LNCaP clone FGC (cell line): ENCODE measurements around the gene IARS1.

Experiments
- DNase-seq: peaks from one replicate; pipeline ENCODE4 v3.0.0-alpha.2; 2011; ENCODE audit warnings: low read depth
- H3K4me3 ChIP-seq: 2 replicates; pipeline ENCODE4 v1.5.1; 2011; ENCODE audit warnings: mild to moderate bottlenecking, low read depth, low read length, control low read depth
- TF ChIP-seq, protein P1 (sequence below): IDR thresholded peaks from 2 replicates; pipeline ENCODE4 v1.5.1; 2012; ENCODE audit warnings: mild to moderate bottlenecking; ENCODE audit not compliant: control insufficient read depth, insufficient read depth; ENCODE audit errors: extremely low read depth

IARS1 gene

DNA sequence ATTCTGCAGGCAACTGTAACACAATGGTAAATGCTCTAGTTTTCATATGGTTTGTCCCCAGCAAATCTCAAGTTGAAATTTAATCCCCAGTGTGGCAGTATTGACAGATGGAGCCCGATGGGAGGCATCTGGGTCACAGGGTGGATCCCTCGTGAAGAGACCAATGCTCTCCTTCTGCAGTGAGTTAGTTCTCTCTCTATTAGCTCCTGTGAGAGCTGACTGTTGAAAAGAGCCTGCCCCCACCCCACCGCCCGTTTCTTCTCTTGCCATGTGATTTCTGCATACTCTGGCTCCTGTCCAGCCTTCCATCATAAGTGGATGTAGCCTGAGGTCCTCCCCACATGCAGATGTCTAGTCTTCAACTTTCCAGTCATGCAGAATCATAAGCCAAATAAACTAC, 27.0 kb downstream of the IARS1 start:
- no peak overlapping the region for H3K4me3 ChIP-seq
- DNase-seq: no peak
- TF ChIP-seq, protein P1, sequence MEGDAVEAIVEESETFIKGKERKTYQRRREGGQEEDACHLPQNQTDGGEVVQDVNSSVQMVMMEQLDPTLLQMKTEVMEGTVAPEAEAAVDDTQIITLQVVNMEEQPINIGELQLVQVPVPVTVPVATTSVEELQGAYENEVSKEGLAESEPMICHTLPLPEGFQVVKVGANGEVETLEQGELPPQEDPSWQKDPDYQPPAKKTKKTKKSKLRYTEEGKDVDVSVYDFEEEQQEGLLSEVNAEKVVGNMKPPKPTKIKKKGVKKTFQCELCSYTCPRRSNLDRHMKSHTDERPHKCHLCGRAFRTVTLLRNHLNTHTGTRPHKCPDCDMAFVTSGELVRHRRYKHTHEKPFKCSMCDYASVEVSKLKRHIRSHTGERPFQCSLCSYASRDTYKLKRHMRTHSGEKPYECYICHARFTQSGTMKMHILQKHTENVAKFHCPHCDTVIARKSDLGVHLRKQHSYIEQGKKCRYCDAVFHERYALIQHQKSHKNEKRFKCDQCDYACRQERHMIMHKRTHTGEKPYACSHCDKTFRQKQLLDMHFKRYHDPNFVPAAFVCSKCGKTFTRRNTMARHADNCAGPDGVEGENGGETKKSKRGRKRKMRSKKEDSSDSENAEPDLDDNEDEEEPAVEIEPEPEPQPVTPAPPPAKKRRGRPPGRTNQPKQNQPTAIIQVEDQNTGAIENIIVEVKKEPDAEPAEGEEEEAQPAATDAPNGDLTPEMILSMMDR: no peak

DNA sequence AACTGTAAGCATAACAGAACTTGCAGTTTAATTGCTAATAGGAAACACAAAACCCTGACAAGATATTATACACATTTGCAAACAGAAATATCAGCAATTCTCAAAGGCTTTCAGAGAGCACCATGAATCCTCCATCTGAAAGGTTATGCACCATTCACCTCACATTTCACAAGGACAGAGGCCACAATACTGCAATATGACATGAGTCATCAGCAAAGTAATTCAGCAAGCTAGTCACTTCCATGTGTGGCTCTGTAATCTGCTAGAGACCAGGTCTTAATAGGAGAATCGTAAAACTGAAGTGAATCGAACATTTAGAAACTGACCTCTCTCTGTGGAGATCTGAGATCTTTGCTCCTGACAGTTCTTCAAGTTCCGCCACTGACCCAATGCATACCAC, 28.3 kb downstream of the IARS1 start:
- H3K4me3 ChIP-seq: no peak overlapping the region
- DNase-seq: no peak
- TF ChIP-seq, protein P1: no peak

DNA sequence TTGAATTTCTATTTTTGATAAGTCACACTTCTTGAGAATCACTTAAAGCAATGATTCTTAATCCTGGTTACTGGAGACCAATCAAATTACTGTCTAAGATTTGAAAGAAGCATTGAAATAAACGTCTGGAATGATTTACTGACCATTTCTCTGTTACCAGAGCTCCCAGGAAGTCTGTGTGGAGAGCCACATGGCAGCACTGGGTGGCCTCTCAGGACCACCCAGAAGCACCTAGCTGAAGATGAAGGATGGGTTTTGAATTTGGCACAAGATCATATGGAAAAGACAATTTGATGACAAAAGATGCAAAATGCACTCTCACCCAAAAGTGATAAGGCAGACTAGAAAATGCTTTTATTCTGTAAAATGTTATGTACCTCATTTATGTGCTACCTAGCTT, 30.4 kb downstream of the IARS1 start:
- H3K4me3 ChIP-seq: no peak overlapping the region
- TF ChIP-seq, protein P1: no peak
- DNase-seq: no peak

DNA sequence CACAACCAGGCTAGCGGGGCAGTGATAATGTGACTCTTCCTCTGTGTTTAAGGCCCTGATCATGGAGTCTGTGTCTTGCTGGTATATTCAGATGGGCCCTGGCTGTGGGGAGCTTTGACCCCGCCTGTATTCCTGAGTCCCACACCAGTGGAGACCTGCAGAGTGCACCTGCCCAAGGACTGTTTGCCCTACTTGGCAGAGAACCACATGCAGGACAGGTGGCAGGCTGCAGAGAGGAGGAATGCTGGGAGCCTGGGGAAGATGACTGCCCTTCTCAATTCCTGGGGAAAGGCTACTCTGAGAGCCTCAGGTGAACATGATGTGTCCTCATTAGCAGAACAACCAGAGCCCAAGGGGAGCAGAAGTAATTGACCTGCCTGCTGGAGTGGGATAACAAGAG, 36.2 kb downstream of the IARS1 start:
- TF ChIP-seq, protein P1: no peak
- no peak overlapping the region for H3K4me3 ChIP-seq
- DNase-seq: no peak

DNA sequence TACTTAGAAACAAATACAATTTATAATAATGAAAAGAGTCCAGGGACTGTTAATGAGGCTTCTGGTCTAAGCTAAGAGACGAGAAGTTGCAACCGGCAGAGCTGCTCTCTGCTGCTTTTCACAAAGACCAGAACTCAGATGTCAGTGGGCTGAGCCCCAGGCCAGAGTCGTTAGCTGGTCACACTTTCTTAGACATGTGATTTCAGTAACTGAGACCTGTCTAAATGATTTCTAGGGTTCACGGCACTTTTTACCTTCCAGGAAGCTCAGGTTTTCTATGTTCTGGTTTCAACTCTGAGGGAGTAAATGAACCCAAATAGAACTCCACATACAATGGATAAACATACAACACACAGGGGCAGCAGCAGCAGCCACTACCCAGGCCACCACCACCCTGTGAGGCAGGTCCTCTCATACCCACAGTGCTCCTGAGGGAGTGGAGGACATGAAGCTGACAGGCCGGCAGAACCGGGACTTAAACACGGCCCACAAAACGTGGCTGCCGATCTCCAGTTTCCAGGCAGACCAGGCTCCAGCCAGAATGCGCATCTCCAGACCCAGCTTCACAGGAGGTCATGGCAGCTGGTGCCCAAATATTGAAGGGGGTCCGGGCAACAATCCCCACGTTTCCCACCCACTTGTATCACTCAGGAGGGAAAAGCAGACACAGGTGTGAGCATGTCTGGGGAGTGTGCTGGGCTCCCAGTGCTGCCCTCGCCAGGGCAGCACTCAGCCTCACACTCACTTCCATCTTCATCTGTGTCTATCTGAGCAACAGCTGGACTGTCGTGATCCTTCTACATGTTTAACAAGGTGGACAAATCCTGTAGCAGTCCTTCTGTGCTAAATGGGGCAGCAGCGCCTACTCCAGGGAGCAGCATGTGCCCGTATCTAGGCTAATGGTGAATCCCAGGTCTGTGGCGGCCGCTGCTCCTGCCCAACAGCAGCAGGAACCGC, 38.8 kb downstream of the IARS1 start:
- TF ChIP-seq, protein P1: no peak
- DNase-seq: no peak
- no peak overlapping the region for H3K4me3 ChIP-seq

DNA sequence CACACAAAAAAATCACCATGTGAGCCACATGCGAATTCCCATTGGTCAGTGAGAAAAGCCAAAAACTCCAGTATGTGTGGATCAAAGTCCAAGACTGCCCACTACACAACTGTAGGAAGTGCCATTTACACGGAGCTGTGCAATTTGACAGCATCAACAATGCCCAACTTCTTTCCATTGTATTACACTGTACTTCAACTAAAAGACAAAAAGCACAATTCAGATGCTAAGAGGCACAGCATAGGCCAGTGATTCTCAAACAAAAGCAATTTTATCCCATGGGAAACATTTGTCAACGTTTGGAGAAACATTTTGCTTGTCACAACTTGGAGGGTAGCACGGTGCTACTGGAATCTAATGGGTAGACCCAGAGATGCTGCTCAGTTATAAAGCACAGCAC, 39.8 kb downstream of the IARS1 start:
- TF ChIP-seq, protein P1: no peak
- H3K4me3 ChIP-seq: no peak overlapping the region

DNA sequence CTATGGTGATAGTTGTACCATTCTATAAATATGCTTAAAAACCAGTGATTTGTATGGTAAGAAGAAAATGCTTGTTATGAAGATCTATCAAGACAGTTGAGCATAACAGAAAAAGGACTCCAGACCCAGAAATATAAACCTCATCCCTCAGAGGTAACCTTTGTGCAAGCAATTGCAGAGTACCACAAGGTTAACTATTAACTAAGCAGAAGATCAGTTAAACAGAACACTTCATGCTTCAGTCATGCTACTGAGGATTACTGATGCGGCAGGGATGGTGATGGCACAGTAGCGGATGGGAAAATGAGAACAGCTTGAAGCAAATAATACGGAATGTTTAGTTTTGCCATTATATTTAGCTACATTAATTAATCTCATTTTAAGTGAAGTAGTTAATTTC, 45.5 kb downstream of the IARS1 start:
- H3K4me3 ChIP-seq: no peak overlapping the region
- TF ChIP-seq, protein P1: no peak
- no peak for DNase-seq

More for the DNA sequence above, 39.8 kb downstream of the IARS1 start:
- no peak for DNase-seq
